Body of pancreas (tissue), 4 donors: ENCODE data around the gene KLHL30.

Source experiments
- CTCF ChIP-seq, 7 experiments: fragments of 450-650 bp in 4 of 7; fragments of 200-600 bp in 3 of 7; sonication (generic) in 3 of 7; IDR thresholded peaks; one replicate each; pipeline ENCODE4 v1.5.1; 2016 to 2019; ENCODE audit warnings: antibody characterized with exemption in 7 of 7
- POLR2A ChIP-seq, 3 donors: fragments of 450-650 bp; IDR thresholded peaks; one replicate each; pipeline ENCODE4 v1.6.1; 2016; ENCODE audit warnings: antibody characterized with exemption in 3 of 3, mild to moderate bottlenecking in 2 of 3

- TF ChIP-seq CTCF (IDR thresholded peaks at IDR 0.05) (no peak), POLR2A (IDR thresholded peaks at IDR 0.05) (no peak)
Measured at GRCh38 chr2:238101891-238102841, 36.3 kb upstream of the KLHL30 start.
